BLaER1 (cell line): Measurements from ENCODE around the gene SLC23A2.

Experiments used
- H3K27ac ChIP-seq: shearing (Covaris generic); formaldehyde crosslinking; 2 replicates; pipeline ENCODE4 v1.8.1; 2022
- H3K27me3 ChIP-seq: shearing (Covaris generic); formaldehyde crosslinking; 2 replicates; pipeline ENCODE4 v1.8.1; 2022
- H3K36me3 ChIP-seq: shearing (Covaris generic); formaldehyde crosslinking; 2 replicates; pipeline ENCODE4 v1.8.1; 2022
- H3K4me1 ChIP-seq: shearing (Covaris generic); formaldehyde crosslinking; 2 replicates; pipeline ENCODE4 v1.8.1; 2022
- H3K4me2 ChIP-seq: shearing (Covaris generic); formaldehyde crosslinking; 2 replicates; pipeline ENCODE4 v1.8.1; 2022
- H3K4me3 ChIP-seq: shearing (Covaris generic); formaldehyde crosslinking; 2 replicates; pipeline ENCODE4 v1.8.1; 2022
- H3K9ac ChIP-seq: shearing (Covaris generic); formaldehyde crosslinking; 2 replicates; pipeline ENCODE4 v1.8.1; 2022
- H3K9me3 ChIP-seq: shearing (Covaris generic); formaldehyde crosslinking; 2 replicates; pipeline ENCODE4 v1.8.1; 2022
- H4K20me1 ChIP-seq: shearing (Covaris generic); formaldehyde crosslinking; 2 replicates; pipeline ENCODE4 v1.8.1; 2022
- Cebpa-rat ChIP-seq: shearing (Covaris generic); IDR thresholded peaks from 2 replicates; pipeline ENCODE4 v1.8.1; 2022

The SLC23A2 gene

DNA sequence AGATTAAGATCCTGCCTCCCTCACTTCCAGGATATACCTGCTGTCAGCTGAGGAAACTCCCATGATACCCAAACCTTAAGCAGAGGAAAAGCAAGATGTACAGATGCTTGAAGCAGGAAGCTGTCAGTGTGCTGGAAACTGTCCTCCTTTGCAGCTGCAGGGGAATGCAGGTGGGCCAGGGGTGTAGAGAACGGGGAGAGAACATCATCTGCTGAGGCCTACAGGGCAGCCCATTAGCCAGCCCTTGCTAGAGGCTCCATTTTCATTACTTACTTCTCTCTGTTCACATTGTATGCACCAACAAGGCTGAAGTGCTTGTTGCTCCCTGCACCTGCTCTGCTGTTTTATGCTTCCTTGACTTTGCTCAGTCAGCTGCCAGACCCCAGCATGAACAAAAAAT, 160.5 kb downstream of the SLC23A2 start:
- H3K4me3 ChIP-seq, result no peak overlapping the region
- H3K27me3 ChIP-seq, result no peaks in the 10 kb centered on the region
- H3K9ac ChIP-seq, result no peak overlapping the region
- H3K27ac ChIP-seq, result no peak overlapping the region
- H3K4me2 ChIP-seq, result 0 out of 2 replicates have a peak overlapping the region, but pooled peaks have one; percentile 26
- H4K20me1 ChIP-seq, result no peaks in the 10 kb centered on the region
- H3K9me3 ChIP-seq, result 0 out of 2 replicates have a peak, but pooled peaks cover 8% of the 10 kb centered on the region
- H3K4me1 ChIP-seq, result peaks cover 9% of the 10 kb centered on the region; the same call in 1 of the 2 replicates
- TF ChIP-seq Cebpa-rat, result no peak
- H3K36me3 ChIP-seq, result no peaks in the 10 kb centered on the region

GRCh38 chr20:4838526-4838925, 162.8 kb downstream of the SLC23A2 start:
- H4K20me1 ChIP-seq, result no peaks in the 10 kb centered on the region

DNA sequence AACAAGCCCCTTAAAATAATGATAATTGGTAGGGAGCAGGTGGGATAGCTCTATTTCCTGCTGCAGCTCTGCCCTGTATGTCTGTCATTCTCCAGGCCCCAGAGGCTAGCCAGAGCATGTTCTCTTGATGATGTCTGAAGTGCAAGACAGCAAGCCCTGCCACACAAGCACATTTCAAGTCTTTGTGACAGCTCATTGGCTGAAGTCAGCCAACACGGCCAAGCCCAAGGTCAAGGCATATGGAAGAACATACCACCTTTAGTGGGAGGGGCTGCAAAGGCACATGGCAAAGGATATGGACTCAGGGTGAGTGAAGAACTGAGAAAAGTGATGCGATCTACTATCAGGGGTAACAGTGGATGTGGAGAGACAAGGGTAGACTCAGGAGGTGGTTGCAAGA, 163.6 kb downstream of the SLC23A2 start:
- Histone ChIP-seq H3K4me1 (peaks cover 9% of the 10 kb centered on the region; the same call in 1 of the 2 replicates), H3K9ac (no peak overlapping the region), H3K27me3 (no peaks in the 10 kb centered on the region), H3K36me3 (no peaks in the 10 kb centered on the region), H3K9me3 (0 out of 2 replicates have a peak, but pooled peaks cover 8% of the 10 kb centered on the region), H3K4me2 (no peak overlapping the region), H3K27ac (no peak overlapping the region), H3K4me3 (no peak overlapping the region), H4K20me1 (no peaks in the 10 kb centered on the region)
- TF ChIP-seq Cebpa-rat, result no peak

More at GRCh38 chr20:4838526-4838925, 162.8 kb downstream of the SLC23A2 start:
- TF ChIP-seq Cebpa-rat, result no peak
- Histone ChIP-seq H3K27ac (no peak overlapping the region), H3K9ac (no peak overlapping the region), H3K4me3 (no peak overlapping the region), H3K27me3 (no peaks in the 10 kb centered on the region), H3K4me1 (peaks cover 9% of the 10 kb centered on the region; the same call in 1 of the 2 replicates), H3K4me2 (no peak overlapping the region), H3K9me3 (0 out of 2 replicates have a peak, but pooled peaks cover 8% of the 10 kb centered on the region), H3K36me3 (no peaks in the 10 kb centered on the region)

GRCh38 chr20:4836935-4837334, 164.4 kb downstream of the SLC23A2 start:
- Histone ChIP-seq H3K4me1 (peaks cover 9% of the 10 kb centered on the region; the same call in 1 of the 2 replicates), H3K9ac (no peak overlapping the region), H3K27me3 (no peaks in the 10 kb centered on the region), H3K4me3 (no peak overlapping the region), H3K4me2 (no peak overlapping the region), H3K9me3 (0 out of 2 replicates have a peak, but pooled peaks cover 8% of the 10 kb centered on the region), H3K27ac (no peak overlapping the region), H3K36me3 (no peaks in the 10 kb centered on the region), H4K20me1 (no peaks in the 10 kb centered on the region)
- no peak for TF ChIP-seq Cebpa-rat

- no peak overlapping the region for H3K9ac ChIP-seq
- no peak overlapping the region for H3K27ac ChIP-seq
- no peaks in the 10 kb centered on the region for H4K20me1 ChIP-seq
- no peak overlapping the region for H3K4me3 ChIP-seq
- no peak for TF ChIP-seq Cebpa-rat
- H3K4me1 ChIP-seq, result peaks cover 9% of the 10 kb centered on the region; the same call in 1 of the 2 replicates
- H3K4me2 ChIP-seq, result no peak overlapping the region
- H3K9me3 ChIP-seq, result 0 out of 2 replicates have a peak, but pooled peaks cover 8% of the 10 kb centered on the region
- no peaks in the 10 kb centered on the region for H3K27me3 ChIP-seq
- no peaks in the 10 kb centered on the region for H3K36me3 ChIP-seq
These were observed 164.8 kb downstream of the SLC23A2 start for GRCh38 chr20:4836473-4836872.

DNA sequence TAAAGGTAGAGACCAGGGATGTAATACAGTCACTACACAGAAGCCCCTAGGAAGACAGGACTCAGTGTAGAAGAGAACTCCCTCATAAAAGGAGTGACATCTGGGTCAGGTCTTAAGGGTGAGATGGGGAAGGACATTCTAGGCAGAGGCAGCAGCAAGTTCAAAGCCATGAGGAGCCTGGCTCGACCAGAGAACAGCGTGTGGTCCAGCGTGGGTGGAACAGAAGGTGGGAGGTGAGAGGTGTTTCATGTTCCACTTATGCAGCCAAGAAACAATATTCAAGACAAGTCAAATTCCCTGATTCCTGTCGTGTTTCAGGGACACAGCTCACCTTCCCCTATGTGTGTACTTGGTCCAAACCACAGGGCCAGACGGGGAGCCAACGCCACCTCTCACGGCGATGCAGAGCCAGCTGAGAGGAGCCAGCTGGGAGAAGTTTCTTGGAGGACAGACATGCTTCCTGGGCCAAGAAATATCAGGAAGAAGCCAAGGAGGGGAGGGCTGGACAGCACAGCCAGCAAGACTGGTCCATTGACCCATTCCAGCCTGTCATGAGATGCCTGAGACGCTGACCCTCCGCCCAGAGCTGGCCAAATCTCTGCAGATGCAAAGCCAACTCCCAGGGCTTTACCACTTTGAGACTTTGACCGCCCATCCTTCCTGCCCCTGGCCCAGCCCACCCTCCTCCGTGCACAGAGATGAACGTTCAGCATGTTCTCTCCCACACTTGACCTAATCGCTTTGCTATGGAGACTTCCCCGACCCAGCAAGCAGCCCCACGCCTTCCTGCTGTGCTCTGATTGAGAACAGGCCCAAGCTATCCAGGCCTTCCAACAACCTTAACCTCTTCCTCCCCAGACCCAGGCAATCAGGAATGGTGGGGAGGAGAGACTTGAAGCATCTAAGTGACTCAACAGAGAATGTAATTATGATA, 165.8 kb downstream of the SLC23A2 start:
- Histone ChIP-seq H3K36me3 (no peaks in the 10 kb centered on the region), H3K27ac (no peak overlapping the region), H3K27me3 (no peaks in the 10 kb centered on the region), H3K4me1 (peaks cover 1% of the 10 kb centered on the region; the same call in 1 of the 2 replicates), H3K9ac (no peak overlapping the region), H3K4me2 (no peak overlapping the region), H3K9me3 (0 out of 2 replicates have a peak, but pooled peaks cover 8% of the 10 kb centered on the region), H4K20me1 (no peaks in the 10 kb centered on the region), H3K4me3 (no peak overlapping the region)
- no peak for TF ChIP-seq Cebpa-rat

DNA sequence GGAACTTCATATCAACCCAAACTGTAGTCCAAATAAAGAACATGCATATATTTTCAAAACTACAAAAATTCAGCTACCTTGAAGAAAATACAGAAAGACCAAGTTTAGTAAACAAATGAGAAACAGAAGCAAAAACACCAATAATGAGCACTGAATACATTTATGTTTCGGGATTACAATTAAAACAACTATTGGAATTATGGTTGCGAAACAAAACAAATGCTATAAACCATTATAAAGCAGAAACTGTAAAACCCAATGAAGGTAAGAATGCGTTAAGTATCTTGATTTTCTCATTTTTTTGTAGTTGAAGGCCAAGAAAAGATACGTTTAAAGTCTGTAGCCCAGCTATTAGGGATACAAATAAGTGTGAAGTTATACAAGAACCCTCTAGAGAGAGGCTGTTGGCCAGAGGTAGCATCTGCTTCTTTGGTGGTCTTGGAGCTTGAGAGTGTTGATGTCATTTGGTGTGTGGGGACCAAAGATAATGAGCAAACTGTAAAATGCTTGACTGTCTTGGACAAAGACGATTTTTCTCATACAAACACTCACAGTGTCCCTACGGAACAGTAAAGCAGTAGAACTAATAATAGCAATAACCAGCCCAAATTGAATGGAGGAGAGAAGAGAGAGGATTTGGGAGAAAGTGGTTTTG, 168.1 kb downstream of the SLC23A2 start:
- Histone ChIP-seq H3K4me2 (no peak overlapping the region), H3K4me3 (no peak overlapping the region), H3K9ac (no peak overlapping the region), H3K27me3 (no peaks in the 10 kb centered on the region), H3K4me1 (peaks cover 10% of the 10 kb centered on the region; the same call in 1 of the 2 replicates), H3K27ac (no peak overlapping the region), H3K36me3 (no peaks in the 10 kb centered on the region), H3K9me3 (no peaks in the 10 kb centered on the region), H4K20me1 (no peaks in the 10 kb centered on the region)
- no peak for TF ChIP-seq Cebpa-rat

- Histone ChIP-seq H3K27me3 (no peaks in the 10 kb centered on the region), H3K36me3 (no peaks in the 10 kb centered on the region), H4K20me1 (no peaks in the 10 kb centered on the region), H3K4me3 (no peak overlapping the region), H3K27ac (no peak overlapping the region), H3K4me1 (peaks cover 16% of the 10 kb centered on the region), H3K9me3 (no peaks in the 10 kb centered on the region), H3K9ac (no peak overlapping the region), H3K4me2 (no peak overlapping the region)
- TF ChIP-seq Cebpa-rat, result no peak
These were observed 168.8 kb downstream of the SLC23A2 start for GRCh38 chr20:4832469-4832868.

DNA sequence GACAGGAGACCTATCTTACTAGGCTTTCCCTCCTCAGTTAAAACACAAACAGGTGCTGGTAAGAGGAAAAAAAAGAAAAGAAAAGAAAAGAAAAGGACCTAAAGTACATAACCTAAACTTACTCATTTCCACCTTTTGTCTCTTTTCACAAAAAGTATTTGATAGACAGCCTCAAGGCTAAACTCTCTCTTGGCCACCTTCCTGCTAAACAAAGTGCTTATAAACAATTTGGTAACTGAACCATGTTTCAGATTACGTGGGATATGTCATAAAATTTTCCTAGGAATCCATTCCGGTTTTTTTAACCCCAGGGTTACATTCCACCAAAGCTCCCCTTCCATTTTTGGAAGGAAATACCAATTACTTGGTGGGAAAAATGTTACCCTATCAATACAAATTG, 170.6 kb downstream of the SLC23A2 start:
- H3K4me1 ChIP-seq, result peaks cover 25% of the 10 kb centered on the region
- H3K27me3 ChIP-seq, result no peaks in the 10 kb centered on the region
- H3K9me3 ChIP-seq, result no peaks in the 10 kb centered on the region
- no peak overlapping the region for H3K9ac ChIP-seq
- no peak overlapping the region for H3K4me2 ChIP-seq
- H3K27ac ChIP-seq, result no peak overlapping the region
- H4K20me1 ChIP-seq, result no peaks in the 10 kb centered on the region
- no peak for TF ChIP-seq Cebpa-rat
- H3K4me3 ChIP-seq, result no peak overlapping the region
- H3K36me3 ChIP-seq, result no peaks in the 10 kb centered on the region

- Histone ChIP-seq H4K20me1 (no peaks in the 10 kb centered on the region), H3K9ac (no peak overlapping the region), H3K9me3 (no peaks in the 10 kb centered on the region), H3K4me1 (peaks cover 25% of the 10 kb centered on the region), H3K4me2 (no peak overlapping the region), H3K27ac (no peak overlapping the region), H3K4me3 (no peak overlapping the region), H3K27me3 (no peaks in the 10 kb centered on the region), H3K36me3 (no peaks in the 10 kb centered on the region)
- no peak for TF ChIP-seq Cebpa-rat
These were observed 171.1 kb downstream of the SLC23A2 start for GRCh38 chr20:4830259-4830658.
